Activated T-cell treated with anti-CD3 and anti-CD28 coated beads, Interleukin-2, amount 50 U/mL, for 48 hours (primary cell): Measurements from ENCODE around the gene PRL.

Experiments used
- DNase-seq, 2 experiments: peaks; one replicate each; pipeline ENCODE4 v3.0.0-alpha.2; 2020

PRL gene

GRCh38 chr6:22290045-22290444, 6.8 kb downstream of the PRL start:
- no peak for DNase-seq

DNA sequence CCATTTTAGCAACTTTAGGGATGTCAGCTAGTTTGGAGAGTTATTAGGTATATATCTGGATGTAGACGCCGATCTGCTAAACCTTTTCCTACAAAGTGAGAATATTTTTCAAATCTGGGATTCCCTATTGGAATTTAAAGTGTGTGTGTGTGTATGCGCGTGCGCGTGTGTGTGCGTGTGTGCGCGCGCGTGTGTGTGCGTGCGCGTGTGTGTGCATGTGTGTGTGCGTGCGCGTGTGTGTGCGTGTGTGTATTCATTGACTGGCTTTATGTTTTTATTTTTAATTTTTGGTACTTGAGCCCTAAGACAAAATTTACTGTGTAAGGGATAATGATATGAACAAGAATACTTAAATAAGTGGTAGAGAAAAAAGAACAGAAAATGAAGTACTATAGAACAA, 8.1 kb downstream of the PRL start:
- no peak for DNase-seq

- DNase-seq, result no peak
Measured at GRCh38 chr6:22284666-22285065, 12.2 kb downstream of the PRL start.

- no peak for DNase-seq
Measured at GRCh38 chr6:22281341-22282085, 15.3 kb downstream of the PRL start.

- DNase-seq, result no peak
Measured at GRCh38 chr6:22279427-22279826, 17.4 kb downstream of the PRL start.

DNA sequence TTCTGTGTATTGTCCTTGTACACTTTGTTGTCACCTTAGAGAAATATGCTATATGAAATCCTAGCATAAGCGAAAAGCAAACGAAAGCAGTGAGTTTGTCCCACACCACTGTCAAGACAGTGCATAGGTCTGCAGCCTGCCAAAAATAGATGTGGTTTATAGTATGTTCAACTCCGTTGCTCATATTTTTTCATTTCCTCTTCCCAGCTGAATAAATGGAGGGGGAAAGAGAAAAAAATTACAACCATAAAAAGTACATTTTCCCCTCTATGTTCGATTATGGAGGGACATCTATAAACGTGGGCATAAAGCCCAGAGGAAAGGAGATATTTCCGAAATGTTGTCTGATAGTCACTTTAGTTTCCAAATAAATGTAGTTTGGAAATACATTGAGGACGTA, 25.8 kb downstream of the PRL start:
- no peak for DNase-seq

GRCh38 chr6:22263748-22264147, 33.1 kb downstream of the PRL start:
- no peak for DNase-seq

DNA sequence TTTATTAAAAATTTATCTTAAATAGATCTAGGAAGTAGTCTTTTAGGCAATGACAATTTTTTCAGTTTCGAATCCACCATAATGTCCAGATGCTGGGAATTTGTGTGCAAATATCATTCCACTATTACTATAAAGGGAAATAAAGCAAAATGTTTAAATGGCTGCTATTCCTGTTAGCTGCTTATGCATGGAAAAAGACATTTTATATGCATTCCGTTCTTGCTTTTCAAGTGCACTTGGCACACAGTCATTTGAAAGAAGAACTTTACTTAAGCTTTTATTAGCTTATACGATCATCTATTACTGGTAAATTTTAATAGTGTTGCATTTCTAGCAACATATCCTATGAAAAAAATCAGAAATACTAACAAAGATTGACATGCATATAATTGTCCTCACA, 42.0 kb downstream of the PRL start:
- DNase-seq, result no peak

GRCh38 chr6:22253955-22254655, 42.7 kb downstream of the PRL start:
- DNase-seq, result no peak

DNA sequence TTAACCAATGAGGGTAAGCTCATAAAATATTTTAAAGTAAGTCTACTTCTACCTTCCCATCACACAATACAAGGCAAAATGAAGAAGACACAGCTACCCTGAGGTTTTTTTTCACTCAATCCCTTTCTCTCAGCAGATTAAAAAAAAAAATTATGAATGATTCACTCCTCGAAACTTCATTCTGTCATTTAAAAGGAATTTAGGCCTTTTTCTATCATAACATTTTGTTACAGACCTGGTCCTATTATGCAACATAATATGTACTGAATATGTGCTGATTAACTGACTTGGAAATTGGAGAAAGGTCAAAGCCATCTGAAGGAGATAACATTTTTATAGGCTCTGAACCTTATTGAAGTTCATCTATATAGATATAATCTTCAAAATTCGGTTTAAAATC, 45.5 kb downstream of the PRL start:
- no peak for DNase-seq

DNA sequence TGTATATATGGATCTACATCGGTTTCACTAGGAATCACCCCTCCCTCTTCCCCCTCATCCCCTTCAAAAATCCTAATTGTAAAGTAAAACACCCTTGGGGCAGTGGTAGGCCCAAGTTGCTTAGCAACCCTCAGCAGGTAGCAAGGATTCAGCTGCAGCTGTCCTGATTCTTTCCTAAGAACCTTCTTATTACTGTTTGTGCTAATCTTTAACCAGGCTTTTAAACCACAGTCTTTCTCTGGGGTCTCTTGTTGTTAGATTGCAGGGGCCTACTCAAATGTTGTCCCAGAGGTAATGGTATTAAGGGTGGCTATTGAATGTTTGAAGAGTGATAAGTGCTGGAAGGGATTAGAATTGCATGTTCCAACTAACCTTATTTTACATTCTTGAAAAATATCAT, 46.4 kb downstream of the PRL start:
- no peak for DNase-seq

GRCh38 chr6:22249711-22250350, 47.0 kb downstream of the PRL start:
- no peak for DNase-seq

DNA sequence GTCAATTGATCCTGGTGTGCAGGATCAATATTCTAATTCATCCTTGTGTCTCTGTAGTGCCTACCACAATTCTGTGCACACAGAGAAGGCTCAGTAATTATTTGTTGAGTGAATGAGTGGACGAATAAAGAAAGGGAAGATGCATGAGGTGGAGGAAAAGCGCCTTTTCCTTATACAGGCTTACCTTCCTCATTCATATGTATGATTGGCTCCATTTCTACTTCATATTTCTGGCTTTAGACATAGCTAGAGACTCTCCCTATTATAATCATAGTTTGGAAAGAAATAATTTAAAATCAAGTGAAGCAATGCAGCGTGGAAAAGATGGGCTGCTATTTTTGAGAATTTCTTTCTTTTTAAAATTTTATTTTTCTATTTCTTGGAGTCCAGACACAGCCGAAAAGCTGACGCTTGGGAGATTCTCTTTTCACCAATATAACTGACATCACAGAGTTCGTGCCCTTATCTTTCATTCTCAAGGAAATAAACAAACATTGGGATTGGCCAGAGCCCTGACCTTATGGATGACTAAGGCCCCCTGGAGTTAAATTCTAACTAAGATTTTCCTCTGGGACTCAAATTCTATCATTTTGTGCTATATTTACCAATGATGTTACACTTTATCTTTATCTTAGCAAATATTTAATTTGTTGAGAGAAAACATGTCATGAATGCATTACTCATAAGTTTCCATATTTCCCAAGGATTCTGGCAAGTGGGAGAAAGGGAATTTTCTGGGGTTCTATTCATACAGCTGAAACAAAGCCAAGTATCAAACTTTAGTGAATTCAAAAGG, 48.1 kb downstream of the PRL start:
- no peak for DNase-seq

GRCh38 chr6:22247916-22248482, 48.8 kb downstream of the PRL start:
- no peak for DNase-seq

DNA sequence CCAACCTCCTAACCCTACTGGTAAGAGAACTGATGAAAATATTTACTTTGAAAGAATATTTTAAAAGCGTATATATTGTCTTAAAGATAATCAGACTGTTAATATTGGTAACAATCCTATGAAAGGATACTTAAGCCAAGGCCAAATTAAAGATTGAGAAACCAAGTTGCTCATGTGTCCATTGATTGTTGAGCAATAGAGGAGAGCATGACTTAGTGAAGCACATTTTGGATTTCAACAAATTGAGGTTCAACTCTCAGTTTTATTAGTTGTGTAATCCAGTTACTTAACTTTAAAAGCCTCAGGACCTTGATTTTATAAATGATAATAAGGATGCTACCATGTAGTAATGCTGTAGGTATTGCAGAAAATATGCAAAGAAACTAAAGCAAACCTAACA, 56.8 kb downstream of the PRL start:
- DNase-seq, result no peak

DNA sequence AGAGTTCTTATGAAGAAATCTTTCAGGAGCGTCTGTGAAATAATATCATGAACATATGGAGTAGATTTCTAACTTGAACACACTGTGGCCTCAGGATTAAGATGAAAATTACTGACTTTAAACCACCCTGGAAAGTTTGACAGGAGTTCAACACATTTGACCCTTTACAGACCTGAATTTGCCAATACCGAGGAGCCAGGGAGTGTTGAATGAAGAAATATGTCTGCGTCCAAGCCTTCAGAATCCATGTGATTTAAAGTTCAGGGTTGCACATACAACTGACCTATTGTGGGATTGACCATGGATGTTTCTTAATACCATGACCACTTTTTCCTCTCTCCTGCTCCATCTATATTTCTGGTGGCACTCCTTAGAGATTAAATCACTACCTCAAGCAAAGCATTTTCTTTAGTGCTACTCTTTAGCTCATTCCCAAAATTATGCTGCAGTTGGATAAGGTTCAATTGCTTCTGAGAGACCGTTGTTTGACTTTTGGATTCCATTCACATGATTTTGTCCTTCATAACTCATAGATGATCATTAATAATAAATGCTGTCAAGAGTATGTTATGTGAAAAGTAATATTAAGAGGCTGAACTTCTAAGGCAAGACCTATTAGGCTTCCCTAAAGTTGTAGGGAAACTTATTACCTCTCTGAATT, 57.4 kb downstream of the PRL start:
- DNase-seq, result no peak

DNA sequence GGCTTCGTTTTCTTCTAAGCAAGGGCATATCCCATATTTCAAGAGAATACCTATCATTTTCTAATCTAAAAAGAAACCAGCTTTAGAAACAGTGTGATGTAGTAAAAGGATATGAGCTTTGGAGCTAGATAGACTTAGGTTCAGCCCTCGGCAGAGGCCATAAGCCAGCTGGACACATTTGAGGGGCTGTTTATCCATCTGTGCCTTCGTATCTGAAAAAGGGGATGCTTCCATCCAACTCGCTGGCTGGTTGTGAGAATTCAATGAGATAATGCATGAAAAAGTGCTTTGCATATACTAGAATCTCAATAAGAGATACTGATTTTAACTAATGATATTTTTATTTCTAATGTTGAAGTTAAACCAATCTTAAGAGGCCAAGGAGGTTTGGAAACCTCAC, 58.0 kb downstream of the PRL start:
- DNase-seq, result no peak

DNA sequence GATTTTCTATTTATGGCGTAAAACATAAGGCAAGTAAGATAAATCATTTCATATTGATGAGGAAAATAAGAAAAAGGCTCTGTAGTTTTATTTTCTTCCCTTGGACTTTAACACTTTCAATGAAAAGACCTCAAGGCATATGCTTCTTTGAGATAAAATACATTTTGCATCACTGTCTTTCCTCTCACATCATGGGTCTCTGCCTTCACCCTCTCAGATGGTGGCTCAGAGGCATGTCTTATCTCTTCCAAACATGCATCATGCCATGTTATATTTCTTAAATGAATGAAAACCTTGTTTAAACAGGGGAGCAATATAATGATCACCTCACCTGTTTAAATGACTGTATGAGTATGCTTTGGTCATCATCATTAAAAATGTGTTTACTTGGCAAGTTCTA, 59.3 kb downstream of the PRL start:
- no peak for DNase-seq
